ENCODE results near the gene LRR1.
"Not testable (repeated sequence)": the region's sequence is repeated elsewhere in the genome, so short reads cannot be mapped to it uniquely, and the experiment has no call there.

Gene LRR1

DNA sequence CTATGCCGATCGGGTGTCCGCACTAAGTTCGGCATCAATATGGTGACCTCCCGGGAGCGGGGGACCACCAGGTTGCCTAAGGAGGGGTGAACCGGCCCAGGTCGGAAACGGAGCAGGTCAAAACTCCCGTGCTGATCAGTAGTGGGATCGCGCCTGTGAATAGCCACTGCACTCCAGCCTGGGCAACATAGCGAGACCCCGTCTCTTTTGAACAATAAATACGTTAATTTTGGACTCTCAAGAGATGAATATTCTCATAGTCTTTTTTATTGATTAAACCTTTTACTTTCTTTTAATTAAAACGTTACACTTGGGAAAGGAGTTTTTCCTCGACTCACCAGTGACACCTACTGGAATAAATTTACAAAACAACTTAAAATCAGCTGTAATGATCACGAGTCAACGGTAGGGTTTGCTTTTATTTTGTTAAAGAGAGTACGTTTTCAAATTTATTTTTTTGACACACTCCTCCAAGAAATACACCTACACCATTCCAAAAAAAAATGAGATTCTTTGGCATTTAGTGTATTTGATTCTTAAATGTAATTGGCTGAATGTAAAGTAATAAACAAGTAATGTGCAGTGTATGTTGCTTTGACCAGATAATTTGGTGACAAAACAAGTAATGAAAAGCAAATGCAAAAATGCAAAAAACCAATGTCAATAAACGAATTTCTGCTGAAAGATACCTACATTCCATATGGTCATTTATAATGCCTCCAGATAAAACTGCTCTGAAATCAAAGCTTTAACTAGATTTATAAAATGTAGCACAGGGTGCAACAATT, 11.9 kb upstream of the LRR1 start:
- peak; percentile 92 for DNase-seq

DNA sequence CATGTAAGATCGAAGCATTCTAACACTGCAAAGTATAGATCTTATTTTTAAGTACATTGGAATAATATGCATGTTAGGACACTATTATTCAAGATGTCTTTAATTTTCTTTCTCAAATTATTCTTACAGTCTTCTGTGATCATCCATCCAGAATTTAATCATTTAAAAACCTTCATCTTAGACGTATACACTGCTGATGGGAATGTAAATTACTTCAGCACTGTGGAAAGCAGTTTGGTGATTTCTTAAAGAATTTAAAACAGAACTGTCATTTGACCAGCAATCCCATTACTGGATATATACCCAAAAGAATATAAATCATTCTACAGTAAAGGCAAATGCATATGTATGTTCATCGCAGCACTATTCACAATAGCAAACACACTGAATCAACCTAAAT, 9.4 kb upstream of the LRR1 start:
- DNase-seq = no peak

DNA sequence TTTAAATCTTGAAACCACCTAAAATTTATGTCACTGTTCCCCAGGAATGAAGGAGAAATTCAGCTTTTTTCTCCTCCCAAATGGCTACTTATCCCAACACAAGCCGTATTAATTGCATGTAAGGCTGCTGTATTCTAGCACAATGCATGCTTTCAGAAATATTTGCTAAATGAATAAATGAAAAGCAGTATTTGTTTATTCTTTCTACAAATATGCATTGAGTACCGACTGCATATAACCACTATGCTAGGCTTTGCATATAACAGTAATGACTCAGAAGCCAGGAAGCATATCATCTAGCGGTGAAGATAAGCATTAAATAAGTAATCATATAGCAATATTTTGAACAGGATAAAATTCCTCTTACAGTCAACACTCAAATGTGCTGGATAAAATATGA, 5.7 kb upstream of the LRR1 start:
- no peak for DNase-seq

DNA sequence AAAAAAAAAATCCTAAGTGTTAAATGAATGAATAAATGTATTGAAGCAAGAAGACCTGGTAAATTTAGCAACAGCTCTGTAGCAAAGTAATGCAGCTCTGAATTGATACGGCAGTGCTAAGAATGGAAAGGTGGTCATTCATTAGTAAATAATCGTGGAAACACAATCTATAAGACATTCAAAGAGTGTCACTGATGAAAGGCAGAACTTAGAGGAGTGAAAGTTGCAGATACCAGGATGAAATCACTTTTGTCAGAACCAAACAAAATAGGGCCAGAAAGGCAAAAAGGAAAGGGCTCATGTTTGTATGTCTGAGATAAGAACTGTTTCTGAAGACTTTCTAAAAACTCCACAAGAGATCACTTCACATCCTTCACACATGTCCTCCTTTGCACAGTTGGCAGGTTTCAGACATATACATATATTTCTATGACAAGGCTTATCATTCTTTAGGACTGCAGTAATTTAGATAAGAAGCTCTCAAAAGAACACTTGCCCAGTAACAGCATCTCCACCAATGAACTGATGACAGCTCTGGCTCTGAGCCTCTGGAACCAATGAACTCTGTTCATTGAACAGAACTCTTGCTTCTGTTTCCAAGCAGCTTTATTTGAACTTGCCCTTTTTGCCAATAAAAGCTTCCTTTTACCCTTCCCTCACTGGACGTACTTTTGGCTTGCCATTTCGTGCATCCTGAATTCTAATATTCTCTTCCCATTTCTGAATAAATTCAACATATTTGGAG, 4.2 kb upstream of the LRR1 start:
- DNase-seq = no peak

- no peak for DNase-seq
Measured at GRCh38 chr14:49598189-49598484, 603 bp upstream of the LRR1 start.

GRCh38 chr14:49607583-49607982, 8.8 kb downstream of the LRR1 start:
- DNase-seq = no peak

GRCh38 chr14:49612251-49612650, 13.5 kb downstream of the LRR1 start:
- no peak for DNase-seq

GRCh38 chr14:49612671-49613070, 13.9 kb downstream of the LRR1 start:
- DNase-seq = no peak

- no peak for DNase-seq
Measured at GRCh38 chr14:49614196-49614595, 15.5 kb downstream of the LRR1 start.

DNA sequence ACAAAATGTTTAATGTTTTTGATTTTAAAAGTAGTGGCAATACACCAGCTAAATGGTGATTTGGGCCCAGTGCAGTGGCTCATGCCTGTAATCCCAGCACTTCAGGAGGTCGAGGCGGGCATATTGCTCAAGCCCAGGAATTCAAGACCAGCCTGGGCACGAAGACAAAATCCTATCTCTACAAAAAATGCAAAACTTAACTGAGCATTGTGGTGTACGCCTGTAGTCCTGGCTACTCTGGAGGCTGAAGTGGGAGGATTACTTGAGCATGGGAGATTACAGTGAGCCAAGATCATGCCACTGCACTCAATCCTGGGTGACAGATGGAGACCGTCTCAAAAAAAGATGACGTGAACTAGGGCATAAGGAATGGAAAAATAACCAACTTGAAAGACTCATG, 17.0 kb downstream of the LRR1 start:
- DNase-seq = no peak

GRCh38 chr14:49617852-49618519, 19.2 kb downstream of the LRR1 start:
- DNase-seq = no peak

- not testable (repeated sequence) for DNase-seq
Measured at GRCh38 chr14:49619273-49619672, 20.5 kb downstream of the LRR1 start.

DNA sequence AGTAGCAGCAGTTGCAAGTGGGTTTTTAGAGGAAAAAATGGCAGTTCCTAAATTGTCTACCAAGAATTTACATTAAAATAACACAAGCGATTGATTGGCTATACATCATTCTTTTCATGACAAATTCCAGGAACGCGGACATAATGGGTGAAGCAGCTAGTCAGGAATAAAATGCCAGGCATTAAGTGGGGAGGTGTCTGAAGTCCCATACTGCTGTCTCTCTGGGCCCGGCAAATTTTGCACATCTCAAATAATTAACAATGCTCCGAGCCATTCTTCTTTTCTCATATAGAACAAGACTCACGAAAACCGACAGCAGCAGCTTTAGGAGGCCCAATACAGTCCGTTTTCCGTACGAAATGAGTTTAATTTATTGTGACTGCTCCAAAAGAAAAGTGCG, 21.0 kb downstream of the LRR1 start:
- no peak for DNase-seq

GRCh38 chr14:49620182-49621113, 21.7 kb downstream of the LRR1 start, which contains the start of the genes MGAT2 and RPL36AL:
Gene MGAT2 (plus strand): TSS chr14:49620799. CDS start chr14:49621269, 470 bp downstream.
Gene RPL36AL (minus strand): TSS chr14:49620626. CDS start chr14:49619104, 1,522 bp downstream.
- DNase-seq = peak; percentile 95

GRCh38 chr14:49621114-49621881, 22.6 kb downstream of the LRR1 start:
- no peak for DNase-seq

GRCh38 chr14:49622022-49622607, 23.4 kb downstream of the LRR1 start:
- DNase-seq = no peak

- no peak for DNase-seq
Measured at GRCh38 chr14:49623387-49623786, 24.6 kb downstream of the LRR1 start.

DNA sequence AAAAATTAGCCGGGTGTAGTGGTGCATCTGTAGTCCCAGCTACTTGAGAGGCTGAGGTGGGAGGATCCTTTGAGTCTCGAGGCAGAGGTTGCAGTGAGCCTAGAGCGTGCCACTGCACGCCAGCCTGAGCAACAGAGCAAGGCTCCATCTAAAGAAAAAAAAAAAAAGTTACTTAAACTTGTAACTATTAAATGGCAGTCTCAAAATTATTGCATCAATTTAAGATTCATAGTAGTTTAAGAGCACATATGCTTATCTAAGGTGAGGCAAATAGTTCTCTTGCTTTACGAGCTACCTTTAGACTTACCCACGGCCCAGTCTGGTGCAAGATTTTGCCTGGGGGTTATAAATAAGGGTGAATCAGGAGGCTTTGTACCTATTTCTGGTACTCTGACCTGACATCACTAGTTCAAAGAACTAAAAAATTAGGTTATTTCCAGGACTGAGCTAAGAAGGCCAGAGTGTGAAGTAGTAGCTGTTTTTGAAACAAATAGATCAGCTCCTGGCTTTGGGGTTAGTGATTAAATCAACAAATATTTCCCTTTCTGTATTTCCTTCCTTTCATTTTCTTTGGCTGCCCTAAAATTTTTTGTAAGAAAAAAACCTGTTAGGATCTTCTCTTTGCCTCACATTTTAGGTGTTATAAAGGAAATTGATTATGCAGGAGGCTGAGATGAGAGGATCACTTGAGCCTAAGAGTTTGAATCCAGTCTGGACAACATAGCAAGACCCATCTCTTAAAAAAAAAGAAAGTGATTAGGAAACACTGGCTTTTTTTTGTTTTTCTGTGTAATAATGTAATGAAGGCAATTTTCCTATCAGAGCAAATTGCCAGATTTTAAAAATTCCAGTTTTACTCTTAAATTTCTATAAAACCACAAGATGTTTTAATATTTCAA, 25.4 kb downstream of the LRR1 start:
- DNase-seq = no peak

DNA sequence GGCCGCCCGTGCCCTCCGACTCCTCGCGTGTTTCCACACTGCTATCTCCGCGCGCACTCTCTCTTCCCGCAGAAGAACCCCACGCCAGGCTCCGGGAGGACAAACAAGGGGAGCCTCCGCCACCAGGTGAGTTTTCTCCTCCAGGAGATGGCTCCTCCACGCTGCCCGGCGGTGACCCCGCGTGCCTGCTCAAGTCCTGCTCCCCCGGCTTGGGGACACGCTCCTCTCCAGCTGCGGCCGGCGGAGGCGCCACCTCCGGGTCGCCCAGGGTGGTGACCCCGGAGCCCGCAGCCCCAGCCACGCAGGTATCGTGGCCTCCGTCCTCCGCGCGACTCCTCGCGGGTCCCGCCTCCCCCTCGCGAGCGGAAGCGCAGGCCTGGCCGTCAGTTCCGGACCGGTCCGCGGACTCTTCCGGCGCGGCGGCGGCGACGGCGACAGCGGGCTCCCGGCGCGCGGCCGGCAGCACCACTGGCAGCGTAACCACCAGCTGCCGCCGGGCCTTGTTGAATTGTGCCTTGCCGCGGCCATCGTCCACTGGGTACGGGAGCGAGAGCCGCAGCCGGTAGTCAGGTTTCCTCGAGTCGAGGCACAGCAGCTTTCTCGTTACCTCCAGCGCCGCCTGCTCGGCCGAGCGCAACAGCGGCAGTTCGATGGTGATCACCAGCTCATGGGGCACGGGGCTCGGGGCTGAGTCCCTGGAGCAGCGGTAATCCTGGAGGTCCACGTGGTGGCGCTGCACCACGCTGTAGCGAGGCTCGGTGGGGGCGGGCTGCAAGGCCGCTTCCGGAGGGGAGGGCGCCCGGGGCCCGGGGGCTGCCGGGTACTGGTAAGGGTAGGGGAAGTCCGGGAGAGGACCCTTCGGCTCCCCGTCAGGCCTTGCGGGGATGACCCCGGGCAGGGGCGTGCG, 35.2 kb downstream of the LRR1 start:
- DNase-seq = peak; percentile 89
